GM19043 (cell line): ENCODE measurements around the gene OSBP.
"Not testable (repeated sequence)": the region's sequence is repeated elsewhere in the genome, so short reads cannot be mapped to it uniquely, and the experiment has no call there.

Experiments
- ATAC-seq: cut with Tn5 transposase; IDR thresholded peaks from one replicate; pipeline ENCODE4 v1.9.1; 2021; ENCODE audit warnings: low read depth; ENCODE audit not compliant: unreplicated experiment

The OSBP gene, protein sequence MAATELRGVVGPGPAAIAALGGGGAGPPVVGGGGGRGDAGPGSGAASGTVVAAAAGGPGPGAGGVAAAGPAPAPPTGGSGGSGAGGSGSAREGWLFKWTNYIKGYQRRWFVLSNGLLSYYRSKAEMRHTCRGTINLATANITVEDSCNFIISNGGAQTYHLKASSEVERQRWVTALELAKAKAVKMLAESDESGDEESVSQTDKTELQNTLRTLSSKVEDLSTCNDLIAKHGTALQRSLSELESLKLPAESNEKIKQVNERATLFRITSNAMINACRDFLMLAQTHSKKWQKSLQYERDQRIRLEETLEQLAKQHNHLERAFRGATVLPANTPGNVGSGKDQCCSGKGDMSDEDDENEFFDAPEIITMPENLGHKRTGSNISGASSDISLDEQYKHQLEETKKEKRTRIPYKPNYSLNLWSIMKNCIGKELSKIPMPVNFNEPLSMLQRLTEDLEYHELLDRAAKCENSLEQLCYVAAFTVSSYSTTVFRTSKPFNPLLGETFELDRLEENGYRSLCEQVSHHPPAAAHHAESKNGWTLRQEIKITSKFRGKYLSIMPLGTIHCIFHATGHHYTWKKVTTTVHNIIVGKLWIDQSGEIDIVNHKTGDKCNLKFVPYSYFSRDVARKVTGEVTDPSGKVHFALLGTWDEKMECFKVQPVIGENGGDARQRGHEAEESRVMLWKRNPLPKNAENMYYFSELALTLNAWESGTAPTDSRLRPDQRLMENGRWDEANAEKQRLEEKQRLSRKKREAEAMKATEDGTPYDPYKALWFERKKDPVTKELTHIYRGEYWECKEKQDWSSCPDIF

DNA sequence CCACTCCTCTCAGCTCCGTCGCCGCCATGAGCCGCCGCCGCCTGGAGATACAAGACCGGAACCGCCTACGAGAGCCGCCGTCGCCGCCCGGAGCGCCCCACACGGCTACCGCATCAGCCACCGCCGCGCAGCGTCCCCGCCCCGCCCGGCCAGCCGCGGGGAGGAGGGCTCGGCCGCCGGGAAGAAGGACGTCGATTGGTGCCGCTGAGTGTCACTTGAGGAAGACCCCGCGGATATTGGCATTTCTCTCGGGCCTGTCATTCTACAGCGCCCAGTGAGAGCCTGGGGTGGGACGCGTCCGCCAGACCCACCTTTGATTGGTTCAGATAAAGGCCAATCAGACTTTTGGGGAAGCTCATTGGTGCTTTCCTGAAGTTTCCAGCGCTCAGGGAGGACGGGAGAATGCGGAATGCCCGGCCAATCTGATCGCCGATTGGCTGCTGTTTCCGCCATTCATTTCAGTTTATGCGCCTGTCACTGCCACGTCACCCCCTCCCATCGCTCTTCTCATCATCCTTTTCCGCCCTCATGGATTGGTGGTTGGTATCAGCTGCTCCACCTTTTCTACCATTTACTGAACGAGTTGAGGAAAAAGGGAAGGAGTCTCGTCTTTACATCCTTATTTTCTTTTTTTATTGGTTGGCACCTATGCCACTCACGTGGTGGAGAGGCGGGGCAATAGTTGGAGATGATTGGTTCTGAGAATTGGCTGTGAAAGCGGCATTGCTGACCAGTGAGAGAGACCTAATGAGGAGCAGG is at the start of gene OSBP:
Gene OSBP, minus strand, starts transcription at position 138 of the 759 bp plus-strand sequence. Its CDS starts 110 bp downstream, at position 28.
- peak; percentile 84 for ATAC-seq

DNA sequence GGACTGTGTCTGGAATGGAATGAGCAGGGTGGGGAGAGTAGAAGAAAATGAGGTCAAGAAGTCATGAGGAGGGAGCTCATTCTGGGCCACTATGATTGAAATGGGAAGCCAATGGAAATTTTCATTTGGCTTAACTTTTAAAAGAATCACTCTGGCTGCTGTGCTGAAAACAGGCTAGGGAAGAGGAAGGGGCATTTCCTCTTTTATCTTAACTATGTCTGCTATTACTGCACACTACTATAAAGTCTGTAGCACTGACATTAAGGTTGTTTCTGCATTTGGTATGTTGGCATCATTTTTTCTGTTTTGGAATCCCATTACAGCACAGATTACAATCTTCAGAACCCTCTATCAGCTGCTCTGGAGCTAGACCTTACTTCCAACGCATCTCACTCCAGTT is 45.0 kb upstream of the OSBP start:
- ATAC-seq, result no peak

DNA sequence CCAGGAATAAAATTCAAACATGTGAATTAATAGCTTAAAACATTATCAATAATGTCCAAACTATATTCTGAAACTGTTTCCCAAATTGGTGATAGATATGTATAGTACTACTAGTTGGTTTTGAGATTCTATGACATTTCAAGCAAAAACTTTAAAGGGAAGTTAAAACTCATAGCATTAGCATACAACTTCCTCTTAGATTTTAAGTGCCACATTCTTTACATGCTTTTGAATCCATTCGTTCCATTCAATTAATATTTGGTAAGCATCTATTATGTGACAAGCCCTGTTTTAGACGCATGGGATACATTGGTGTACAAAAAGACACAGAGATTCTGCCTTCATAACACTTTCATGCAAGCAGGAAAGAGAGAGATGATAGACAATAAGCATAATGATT is 44.4 kb upstream of the OSBP start:
- no peak for ATAC-seq

DNA sequence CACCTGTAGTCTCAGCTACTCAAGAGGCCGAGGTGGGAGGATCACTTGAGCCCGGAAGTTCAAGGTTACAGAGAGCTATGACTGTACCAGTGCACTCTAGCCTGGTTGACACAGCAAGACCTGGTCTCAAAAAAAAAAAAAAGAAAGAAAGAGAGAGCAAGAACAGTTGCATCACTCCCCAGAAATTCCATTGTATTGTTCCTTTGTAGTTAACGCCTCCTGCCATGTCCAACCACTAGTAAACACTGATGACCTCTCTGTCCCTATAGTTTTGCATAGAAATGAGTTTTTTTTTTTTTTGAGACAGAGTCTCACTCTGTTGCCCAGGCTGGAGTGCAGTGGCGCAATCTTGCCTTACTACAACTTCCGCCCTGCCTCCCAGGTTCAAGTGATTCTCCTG is 42.5 kb upstream of the OSBP start:
- no peak for ATAC-seq

DNA sequence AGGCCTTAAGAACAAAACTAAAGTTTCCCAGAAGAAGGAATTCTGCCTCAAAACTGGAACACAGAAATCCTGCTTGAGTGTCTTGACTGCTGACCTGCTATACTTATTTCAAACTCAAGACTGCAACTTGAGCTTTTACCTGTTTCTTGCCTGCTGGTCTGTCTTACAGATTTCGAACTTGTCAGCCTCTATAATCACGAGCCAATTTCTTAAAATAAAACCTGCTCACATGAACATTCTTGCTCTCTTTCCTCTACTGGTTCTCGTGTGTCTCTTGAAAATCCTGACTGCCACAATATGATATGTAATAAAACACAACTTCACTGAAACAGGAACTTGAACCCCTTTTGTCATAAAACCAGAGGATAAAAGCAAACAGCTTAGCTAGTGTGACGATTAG is 39.3 kb upstream of the OSBP start:
- no peak for ATAC-seq

DNA sequence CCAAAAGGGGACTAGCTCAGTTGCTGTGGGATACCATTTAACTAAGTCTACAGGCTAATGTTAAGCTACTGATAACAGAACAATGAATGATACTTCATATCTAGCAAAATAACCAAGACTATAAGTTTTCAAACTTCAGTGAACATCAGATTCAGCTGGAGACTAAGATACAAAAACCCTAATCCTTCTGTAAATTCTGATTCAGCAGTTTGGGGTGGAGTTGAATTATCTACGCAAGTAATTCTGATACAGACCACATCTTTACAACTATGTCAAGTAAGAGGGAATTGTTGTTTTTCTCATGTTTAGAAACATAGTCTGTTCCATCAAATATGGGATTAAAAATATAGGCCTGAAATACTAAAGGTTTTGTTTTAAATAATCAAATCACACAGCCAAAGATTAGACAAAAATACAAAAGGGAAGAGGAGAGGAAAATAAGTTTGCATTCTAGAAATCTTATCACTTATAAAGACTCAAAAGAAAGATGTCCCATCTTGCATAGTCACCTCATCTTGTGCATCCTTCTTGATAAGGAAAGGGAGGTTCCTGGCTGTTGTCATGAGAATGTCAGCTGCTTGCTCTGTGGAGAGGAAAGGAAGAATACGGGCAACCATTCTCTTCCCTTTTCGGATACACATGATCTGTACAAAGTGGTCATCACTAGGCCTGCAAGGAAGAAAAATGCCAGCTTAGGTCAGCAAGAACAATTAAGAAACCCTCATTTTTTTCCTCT is 31.8 kb upstream of the OSBP start:
- no peak for ATAC-seq

DNA sequence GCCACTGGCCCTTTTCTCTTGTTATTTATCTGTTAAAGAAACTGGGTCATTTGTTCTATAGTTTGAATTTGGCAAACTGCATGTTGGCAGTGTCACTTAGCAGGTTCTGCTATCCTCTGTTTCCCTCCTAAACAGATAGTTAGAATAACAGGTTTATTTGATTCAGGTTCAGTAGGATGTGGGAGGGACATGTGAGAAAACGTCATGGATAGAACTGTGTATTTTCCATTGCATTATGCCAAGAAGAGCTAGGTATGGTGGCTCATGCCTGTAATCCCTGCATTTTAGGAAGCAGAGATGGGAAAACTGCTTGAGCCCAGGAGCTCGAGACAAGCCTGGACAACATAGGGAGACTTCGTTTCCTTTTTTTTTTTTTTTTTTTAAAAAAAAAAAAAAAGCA is 29.0 kb upstream of the OSBP start:
- ATAC-seq, result no peak

DNA sequence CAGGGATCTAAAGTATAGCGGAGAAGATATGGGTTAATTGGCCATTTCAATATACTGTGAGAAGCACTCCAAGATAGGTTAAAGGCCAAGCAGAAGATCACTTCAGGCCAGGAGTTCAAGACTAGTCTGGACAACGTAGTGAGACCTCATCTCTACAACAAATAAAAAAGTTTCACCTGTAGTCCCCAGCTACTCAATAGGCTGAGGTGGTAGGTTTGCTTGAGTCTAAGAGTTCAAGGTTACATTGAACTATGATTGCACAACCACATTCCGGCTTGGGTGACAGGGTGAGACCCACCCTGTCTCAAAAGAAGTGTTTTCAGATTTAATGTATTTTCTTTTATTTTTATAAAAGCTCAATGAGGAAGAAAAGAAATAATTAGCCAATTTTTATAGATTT is 27.8 kb upstream of the OSBP start:
- no peak for ATAC-seq

DNA sequence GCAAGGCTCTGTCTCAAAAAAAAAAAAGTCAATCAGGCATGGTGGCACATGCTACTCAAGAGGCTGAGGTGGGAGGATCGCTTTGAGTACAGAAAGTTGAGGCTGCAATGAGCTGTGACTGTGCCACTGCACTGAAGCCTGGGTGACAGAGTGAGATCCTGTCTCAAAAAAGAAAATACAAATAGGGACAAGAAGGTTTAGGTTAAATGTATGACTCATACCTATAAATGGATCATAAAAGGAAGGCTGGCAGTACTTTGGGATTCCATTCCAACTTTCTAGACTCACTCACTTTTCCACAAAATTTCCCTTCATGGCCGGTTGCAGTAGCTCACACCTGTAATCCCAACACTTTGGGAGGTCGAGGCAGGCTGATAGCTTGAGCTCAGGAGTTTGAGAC is 25.6 kb upstream of the OSBP start:
- no peak for ATAC-seq

DNA sequence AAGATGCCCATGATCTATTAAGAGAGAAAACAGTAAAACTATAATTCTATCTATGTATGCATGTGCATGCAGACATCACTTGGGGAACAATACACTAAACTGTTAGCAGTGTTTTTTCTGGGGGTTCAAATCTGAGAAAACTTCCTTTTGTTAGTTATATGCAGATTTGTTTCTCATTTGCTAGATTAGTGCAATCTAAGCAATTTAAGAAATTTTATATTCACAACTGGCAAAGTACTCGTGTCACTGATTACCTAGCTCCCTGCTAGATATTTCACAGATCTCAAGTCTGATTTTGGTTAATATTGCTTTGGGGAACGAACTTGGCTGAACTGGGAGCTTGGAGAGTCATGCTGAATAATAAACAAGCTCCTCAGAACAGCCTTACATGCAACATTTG is 14.9 kb upstream of the OSBP start:
- ATAC-seq, result no peak

DNA sequence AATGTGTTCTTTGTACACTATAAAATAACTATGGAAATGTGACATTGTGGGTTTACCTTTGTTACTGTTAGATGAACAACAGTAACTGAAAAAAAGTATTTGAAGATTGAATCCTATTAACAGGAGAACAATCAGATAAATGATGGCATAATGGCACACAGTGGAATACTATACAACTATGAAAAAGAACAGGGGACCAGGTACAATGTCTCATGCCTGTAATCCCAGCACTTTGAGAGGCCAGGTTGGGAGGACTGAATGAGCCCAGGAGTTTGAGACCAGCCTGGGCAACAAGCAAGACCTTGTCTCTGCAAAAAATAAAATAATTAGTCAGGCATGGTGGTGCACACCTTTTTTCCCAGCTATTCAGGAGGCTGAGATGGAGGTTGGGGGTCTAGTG is 14.4 kb upstream of the OSBP start:
- no peak for ATAC-seq

DNA sequence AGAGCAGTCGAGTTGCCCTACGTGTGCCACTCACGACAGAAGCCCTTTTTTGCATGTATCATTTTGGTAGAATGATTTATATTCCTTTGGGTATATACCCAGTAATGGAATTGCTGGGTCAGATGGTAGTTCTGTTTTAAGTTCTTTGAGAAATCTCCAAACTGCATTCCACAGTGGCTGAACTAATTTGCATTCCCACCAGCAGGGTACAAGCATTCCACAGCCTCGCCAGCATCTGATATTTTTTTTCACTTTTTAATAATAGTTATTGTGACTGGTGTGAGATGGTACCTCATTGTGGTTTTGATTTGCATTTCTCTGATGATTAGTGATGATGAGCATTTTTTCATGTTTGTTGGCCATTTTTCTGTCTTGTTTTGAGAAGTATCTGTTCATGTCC is 11.4 kb upstream of the OSBP start:
- ATAC-seq, result not testable (repeated sequence)

DNA sequence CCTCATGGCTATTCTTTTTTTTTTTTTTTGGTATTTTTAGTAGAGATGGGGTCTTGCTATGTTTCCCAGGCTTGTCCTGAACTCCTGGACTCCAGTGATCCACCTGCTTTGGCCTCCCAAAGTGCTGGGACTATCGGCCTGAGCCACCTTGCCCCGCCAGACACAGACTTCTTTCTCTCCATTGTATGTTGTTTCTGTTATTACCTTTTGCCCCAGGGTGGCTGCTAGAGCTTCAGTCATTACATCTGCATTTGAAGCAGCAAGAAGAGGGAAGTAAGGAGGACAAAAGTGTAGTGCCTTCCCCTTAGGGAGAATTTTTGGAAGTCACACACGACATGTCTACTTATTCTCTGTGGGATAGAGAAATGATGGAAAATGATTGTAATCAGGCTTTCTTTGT is 10.1 kb upstream of the OSBP start:
- no peak for ATAC-seq

DNA sequence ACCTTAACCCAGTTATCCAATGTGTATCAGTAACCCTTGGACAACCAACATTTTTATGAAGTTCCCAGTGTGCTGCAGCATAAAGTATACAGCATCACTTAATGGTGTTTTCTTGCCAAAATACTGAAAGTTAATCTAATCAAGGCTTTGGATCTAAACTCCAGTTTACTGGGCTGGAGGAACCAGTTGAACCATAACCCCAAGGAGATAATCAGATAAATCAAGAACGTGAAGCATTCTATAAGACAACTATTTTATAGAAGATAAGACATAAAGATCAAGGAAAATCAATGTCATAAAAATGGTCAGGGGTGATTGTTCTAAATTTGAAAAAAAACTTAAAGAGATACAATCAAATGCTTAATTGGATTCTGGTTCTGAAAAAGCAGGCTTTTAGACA is 2.3 kb upstream of the OSBP start:
- ATAC-seq, result no peak

DNA sequence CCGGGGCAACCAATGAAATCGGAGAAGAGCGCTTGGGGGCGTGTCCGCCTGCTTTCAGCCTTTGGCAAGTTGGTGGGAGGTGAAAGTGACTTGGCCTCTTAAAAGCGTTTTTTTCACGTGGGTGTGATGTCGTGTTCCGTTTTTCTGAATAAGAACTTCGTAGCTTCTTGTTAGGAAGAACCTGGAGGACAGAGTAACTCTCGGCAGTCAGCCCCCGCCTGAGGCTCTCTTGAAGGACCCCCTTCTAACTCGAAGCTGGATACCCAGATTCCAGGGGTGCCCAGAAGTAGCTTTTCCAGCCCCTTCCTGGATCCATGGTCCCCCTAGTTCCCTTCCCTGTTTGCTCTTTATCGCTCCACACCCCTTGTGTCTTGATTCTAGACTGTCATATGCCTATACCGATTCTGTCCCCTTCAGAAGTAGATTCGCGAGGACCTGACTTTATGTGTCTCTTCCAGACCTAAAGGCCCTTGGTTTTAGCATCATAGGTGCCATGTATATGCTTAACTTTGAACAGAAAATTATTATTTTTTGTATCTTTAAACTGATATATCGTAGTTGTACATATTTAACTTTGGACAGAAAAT is 915 bp upstream of the OSBP start:
- ATAC-seq, result no peak

DNA sequence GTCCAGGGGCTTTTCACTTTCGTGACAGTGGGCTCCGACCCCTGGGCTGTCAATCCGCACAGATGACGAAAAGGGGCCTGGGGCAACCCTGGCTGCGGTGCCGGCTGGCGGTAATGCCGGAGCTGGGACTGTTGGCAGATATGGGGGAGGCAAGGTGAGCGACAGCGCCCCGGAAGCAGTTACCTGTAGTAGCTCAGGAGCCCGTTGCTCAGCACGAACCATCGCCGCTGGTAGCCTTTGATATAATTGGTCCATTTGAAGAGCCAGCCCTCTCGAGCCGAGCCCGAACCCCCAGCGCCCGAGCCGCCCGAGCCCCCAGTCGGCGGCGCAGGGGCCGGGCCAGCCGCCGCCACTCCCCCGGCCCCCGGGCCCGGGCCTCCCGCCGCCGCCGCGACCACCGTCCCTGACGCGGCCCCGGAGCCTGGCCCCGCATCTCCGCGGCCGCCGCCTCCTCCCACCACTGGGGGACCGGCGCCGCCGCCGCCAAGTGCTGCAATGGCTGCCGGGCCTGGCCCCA is 396 bp downstream of the OSBP start:
- ATAC-seq, result no peak

DNA sequence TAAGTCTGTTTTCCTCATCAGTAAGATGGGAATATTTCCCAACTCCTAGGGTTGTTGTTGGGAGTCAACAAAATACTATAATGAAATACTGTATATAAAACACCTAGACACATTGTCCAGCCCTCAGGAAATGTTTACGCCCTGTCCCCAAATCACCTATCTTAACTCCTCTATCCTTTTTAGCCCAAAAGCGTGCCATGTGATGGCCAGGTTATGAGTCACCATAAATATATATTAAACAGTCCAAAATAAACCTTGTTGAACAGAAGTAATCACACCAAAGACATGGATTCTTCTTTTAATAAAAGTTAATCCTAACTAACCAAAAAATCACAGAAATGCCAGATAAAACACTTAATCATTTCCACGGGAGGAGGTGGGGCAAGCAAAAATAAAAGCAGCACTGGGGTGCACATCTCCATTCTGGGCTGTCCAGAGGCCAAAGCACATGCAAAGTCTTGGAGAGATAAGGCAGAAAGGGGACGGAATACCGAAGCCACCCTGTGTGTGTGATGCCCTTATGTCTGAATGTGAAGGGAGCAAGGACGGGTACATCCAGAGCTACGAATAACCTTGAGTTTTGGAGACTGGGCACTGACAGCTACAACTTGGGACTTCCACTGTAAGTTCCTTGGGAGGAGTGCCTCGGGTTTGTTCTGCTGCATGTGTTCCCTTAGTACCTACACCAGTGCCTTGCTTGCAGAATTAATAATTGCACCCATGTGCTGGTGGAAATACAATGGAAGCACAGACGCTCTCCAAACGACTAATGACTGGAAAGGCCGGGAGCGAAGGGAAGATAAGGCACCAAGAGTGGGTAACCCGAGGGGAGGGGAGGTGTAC is 1.1 kb downstream of the OSBP start:
- no peak for ATAC-seq

DNA sequence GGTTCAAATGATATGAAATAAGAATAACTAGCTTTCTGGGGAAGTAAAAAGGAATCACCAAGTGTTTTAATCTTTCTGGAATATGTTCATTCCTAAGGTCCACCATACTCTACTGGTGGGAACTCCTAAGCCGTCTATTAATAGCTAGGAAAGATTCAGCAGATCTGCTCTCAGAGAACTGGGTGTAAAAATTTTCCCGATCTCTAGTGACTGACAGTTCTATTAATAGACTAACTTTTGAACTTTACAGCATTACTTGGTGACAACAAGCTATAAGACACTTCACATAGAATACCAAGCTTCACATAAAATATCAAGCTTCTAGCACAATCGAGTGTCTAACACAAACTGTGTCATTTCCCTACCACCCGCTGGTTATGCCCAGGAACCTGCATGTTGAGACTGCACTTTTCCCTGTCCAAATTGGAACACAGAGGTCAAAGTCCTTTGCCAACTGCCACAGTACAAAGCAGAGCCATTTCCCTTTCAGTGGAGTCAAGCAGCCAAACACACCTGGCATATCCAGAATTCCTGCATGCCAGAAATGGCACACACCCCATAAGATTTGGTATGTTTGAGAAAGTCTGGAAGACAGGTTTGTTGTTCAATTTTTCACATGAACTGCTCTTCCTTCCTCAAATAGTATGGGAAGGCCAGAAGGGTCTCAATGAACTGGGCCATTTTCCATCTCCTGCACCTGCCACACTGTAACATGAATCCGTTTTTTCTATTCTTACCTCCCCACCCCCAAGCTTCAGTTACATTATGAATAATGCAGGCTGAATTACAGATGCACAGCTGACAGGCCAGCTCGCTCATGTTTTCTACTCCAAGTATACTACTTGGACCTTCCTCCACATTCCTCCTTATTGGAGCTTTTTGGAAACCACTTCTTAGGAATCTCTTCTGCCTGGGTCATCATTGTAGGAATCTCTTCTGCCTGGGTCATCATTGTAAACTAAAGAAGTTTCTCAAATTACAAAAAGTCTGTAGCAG is 3.7 kb downstream of the OSBP start:
- ATAC-seq, result no peak
